A673 (cell line): Measurements from ENCODE around the gene MGAT5B. TPM values are rescaled to one million over a fixed set of nuclear protein-coding genes. Genes with fewer than 3 reads are reported as not detected.

Source experiments
- BruUV-seq: library from RNA; stranded (reverse); fragments of 400-500 nt; replicated peaks from 2 replicates; lab custom pipeline; 2021; lab: Mats Ljungman, UMichigan
- CTCF ChIA-PET: fragments of 300-600 bp; sonication (Branson Sonifier 250); formaldehyde crosslinking; loops from one replicate; lab custom pipeline; 2022; ENCODE audit warnings: antibody characterized with exemption; lab: Charles Lee
- POLR2A ChIA-PET: fragments of 300-600 bp; sonication (Branson Sonifier 250); formaldehyde crosslinking; loops from one replicate; lab custom pipeline; 2022; ENCODE audit warnings: antibody characterized with exemption; ENCODE audit not compliant: low non-redundant PET; lab: Charles Lee
- DNase-seq: peaks from one replicate; pipeline ENCODE4 v3.0.0-alpha.2; 2015; ENCODE audit warnings: low spot score
- H3K27ac ChIP-seq: fragments of 200-600 bp; sonication (generic); 2 replicates; pipeline ENCODE4 v1.5.1; 2016; ENCODE audit warnings: mixed run types, low read depth, mild to moderate bottlenecking, mixed read lengths, antibody characterized with exemption, low read length; ENCODE audit not compliant: poor library complexity, severe bottlenecking
- H3K27me3 ChIP-seq: fragments of 200-600 bp; sonication (generic); replicated peaks from 2 replicates; pipeline ENCODE4 v1.6.1; 2017; ENCODE audit warnings: mixed run types, low read depth, mild to moderate bottlenecking, mixed read lengths, antibody characterized with exemption, low read length; ENCODE audit not compliant: insufficient read depth, poor library complexity
- H3K36me3 ChIP-seq: fragments of 200-600 bp; sonication (generic); 2 replicates; pipeline ENCODE4 v1.6.1; 2016; ENCODE audit warnings: mixed run types, mild to moderate bottlenecking, mixed read lengths, antibody characterized with exemption, low read length; ENCODE audit not compliant: insufficient read depth, poor library complexity, severe bottlenecking
- H3K4me1 ChIP-seq: fragments of 200-600 bp; sonication (generic); 2 replicates; pipeline ENCODE4 v1.6.1; 2017; ENCODE audit warnings: mixed run types, mild to moderate bottlenecking, mixed read lengths, antibody characterized with exemption, low read length; ENCODE audit not compliant: insufficient read depth, poor library complexity, severe bottlenecking
- H3K4me3 ChIP-seq: fragments of 200-600 bp; sonication (generic); 2 replicates; pipeline ENCODE4 v1.5.1; 2016; ENCODE audit warnings: low read depth, mixed run types, mild to moderate bottlenecking, mixed read lengths, low read length; ENCODE audit not compliant: poor library complexity, severe bottlenecking
- H3K9me3 ChIP-seq: fragments of 200-600 bp; sonication (generic); 2 replicates; pipeline ENCODE4 v1.6.1; 2016; ENCODE audit warnings: mixed run types, low read depth, mild to moderate bottlenecking, mixed read lengths, antibody characterized with exemption, low read length; ENCODE audit not compliant: poor library complexity, severe bottlenecking
- EZH2 ChIP-seq: fragments of 200-600 bp; sonication (generic); IDR thresholded peaks from 2 replicates; pipeline ENCODE4 v1.6.1; 2017; ENCODE audit warnings: borderline replicate concordance, low read depth, mild to moderate bottlenecking, mixed read lengths, antibody characterized with exemption, low read length; ENCODE audit not compliant: poor library complexity, severe bottlenecking
- intact Hi-C: fragments of 100-400 bp; cut with micrococcal nuclease; formaldehyde crosslinking; loops from one replicate; pipeline ENCODE4 v1.10.0; 2022; ENCODE audit not compliant: unreplicated experiment
- total RNA-seq: library from RNA; stranded (reverse); gene quantifications from 2 replicates; pipeline ENCODE4 v1.2.3, GENCODE V29; 2021
- TF ChIP-seq, protein P1 (sequence below): fragments of 300-800, 200-600 bp; sonication (generic); conservative IDR thresholded peaks from 2 replicates; pipeline ENCODE4 v1.5.1; 2017; ENCODE audit warnings: low read depth, mild to moderate bottlenecking, antibody characterized with exemption, low read length, moderate library complexity, mixed read lengths

The MGAT5B gene
- total RNA-seq, 1 experiment from 2014 or later, result 1.1 TPM

DNA sequence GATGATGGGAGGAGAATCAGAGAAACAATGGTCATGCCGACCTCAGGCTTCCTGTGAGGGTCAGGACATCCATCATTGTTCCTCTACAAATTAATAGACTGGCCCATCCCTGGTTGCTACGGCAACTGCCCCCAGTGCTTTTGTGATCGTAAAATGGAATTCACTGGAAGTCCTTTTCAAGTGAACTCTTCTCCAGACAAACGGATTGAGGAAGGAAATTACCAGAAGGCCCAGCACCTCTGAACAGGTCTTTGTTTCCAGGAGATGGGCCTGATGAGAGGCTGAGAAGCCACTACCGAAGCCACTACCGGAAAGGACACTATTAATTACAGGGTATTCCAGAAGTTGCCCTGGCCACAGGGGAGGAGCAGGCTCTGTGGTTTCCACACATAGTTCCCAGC is 126.0 kb downstream of the MGAT5B start:
- no TSS peak for BruUV-seq
- no peak for DNase-seq
- H3K36me3 ChIP-seq, result no peaks in the 10 kb centered on the region
- ChIA-PET POLR2A (no interaction called here), CTCF (no interaction called here)
- H3K27ac ChIP-seq, result no peak overlapping the region
- intact Hi-C loops, result no loop called here
- no peaks in the 10 kb centered on the region for H3K4me1 ChIP-seq
- H3K9me3 ChIP-seq, result no peaks in the 10 kb centered on the region
- H3K27me3 ChIP-seq, result no peaks in the 10 kb centered on the region
- no peak overlapping the region for H3K4me3 ChIP-seq
- TF ChIP-seq, protein P1, sequence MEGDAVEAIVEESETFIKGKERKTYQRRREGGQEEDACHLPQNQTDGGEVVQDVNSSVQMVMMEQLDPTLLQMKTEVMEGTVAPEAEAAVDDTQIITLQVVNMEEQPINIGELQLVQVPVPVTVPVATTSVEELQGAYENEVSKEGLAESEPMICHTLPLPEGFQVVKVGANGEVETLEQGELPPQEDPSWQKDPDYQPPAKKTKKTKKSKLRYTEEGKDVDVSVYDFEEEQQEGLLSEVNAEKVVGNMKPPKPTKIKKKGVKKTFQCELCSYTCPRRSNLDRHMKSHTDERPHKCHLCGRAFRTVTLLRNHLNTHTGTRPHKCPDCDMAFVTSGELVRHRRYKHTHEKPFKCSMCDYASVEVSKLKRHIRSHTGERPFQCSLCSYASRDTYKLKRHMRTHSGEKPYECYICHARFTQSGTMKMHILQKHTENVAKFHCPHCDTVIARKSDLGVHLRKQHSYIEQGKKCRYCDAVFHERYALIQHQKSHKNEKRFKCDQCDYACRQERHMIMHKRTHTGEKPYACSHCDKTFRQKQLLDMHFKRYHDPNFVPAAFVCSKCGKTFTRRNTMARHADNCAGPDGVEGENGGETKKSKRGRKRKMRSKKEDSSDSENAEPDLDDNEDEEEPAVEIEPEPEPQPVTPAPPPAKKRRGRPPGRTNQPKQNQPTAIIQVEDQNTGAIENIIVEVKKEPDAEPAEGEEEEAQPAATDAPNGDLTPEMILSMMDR, result no peak

DNA sequence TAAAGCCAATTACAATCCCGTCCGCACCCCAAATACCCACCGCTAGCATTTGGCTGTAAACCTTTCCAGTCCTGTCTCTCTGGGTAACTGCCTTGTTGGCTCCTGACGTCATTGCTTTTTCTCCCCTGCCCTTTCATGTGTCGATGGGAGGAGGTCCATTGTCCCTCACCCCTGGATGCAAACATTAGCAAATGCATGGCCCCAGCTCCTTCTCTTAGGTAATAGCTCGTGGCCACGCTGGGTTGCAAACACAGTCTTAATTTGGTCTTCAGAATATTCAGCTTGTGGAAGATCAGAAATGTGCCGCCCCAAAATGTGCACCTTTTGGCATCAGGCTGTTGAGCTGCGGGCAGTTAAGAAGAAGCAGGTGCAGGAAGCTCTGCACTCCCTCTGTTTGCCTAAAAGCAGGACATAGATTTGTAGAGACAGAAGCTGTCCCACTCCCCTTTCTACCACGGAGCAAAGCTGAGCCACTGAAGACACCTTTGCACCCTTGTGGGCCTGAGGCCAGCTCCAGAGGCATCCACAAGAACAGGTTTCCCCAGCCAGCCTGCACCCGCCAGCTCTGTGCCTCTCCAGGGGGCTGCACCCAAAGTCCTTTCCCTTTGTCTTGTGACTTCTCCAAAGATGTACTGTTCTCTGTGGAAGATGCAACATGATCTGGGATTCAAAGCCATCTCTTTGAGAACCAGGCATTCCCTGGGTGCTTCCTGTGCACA is 127.3 kb downstream of the MGAT5B start:
- intact Hi-C loops, result no loop called here
- no TSS peak for BruUV-seq
- POLR2A ChIA-PET, result no interaction called here
- Histone ChIP-seq H3K4me1 (no peaks in the 10 kb centered on the region), H3K27ac (no peak overlapping the region), H3K36me3 (no peaks in the 10 kb centered on the region), H3K9me3 (no peaks in the 10 kb centered on the region), H3K4me3 (no peak overlapping the region), H3K27me3 (no peaks in the 10 kb centered on the region)
- CTCF ChIA-PET, result interaction anchor here (0.6 kb wide), 1 partner anchor 60 kb away, joined by 3 read pairs; no protein-coding TSS in a partner anchor
- DNase-seq, result no peak
- no peak for TF ChIP-seq EZH2
- TF ChIP-seq, protein P1, result no peak

DNA sequence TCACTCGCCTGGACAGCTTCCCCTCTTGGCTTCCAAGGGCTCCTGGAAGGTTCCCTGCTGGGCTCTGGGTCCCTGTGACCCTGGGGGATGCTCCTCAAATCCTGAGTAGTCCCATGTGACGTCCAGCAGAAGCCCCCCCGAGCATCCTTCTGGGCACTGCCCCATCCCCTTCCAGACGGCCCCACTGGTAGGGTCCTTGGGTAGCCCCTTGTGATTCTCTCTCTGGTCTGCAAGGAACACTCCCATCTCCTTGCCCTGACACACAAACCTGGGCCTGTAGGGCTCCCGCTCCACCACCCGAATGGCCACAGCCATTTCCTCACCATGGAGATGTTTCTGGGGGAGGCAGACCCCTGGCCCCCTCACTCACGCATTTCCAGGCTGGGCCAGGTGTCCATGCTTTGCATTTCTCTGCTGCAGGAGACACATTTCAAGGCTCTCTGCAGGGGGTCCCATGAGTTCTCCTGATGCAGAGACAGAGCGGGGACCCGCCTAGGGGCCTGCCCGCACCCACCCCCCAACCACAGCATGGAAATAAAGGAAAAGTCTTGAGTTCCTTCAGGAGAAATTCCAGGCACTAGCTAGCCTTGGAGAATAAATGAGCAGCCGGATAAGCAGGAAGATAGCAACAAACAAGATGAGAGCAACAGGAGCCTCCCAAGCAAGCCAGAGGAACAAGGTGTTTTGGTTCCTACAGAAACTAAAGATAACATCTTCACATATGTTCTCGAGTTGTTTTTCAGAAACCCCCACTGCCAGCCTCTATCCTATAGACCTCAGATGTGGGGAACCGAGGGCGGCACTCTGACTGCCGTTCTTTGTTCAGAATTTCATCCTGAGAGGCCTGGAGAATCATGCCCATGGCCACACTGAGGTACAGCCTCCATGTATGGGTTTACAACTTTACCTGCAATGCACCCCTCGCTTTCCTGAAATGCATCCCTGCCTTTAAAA is 128.8 kb downstream of the MGAT5B start:
- no peaks in the 10 kb centered on the region for H3K27me3 ChIP-seq
- CTCF ChIA-PET, result no interaction called here

More for the DNA sequence above, 128.8 kb downstream of the MGAT5B start:
- DNase-seq, result no peak
- no TSS peak for BruUV-seq
- POLR2A ChIA-PET, result no interaction called here
- intact Hi-C loops, result no loop called here
- no peaks in the 10 kb centered on the region for H3K4me1 ChIP-seq
- no peaks in the 10 kb centered on the region for H3K9me3 ChIP-seq
- H3K27ac ChIP-seq, result no peak overlapping the region
- no peaks in the 10 kb centered on the region for H3K36me3 ChIP-seq
- no peak overlapping the region for H3K4me3 ChIP-seq
- TF ChIP-seq, protein P1, result no peak
